ENCODE measurements around the gene KDM5A.

GRCh38 chr12:233615-233968 lies 155.5 kb downstream of the KDM5A start:
- TF ChIP-seq CTCF (conservative IDR thresholded peaks at IDR 0.05 in 1 of 2, IDR thresholded peaks at IDR 0.05 in 1 of 2; ENCODE audit: low read depth in 1 of 2, low read length in 2 of 2) (no peak), EZH2 (IDR thresholded peaks at IDR 0.05; ENCODE audit: low read length, missing control alignments) (no peak)

Data from fibroblast of lung (primary cell).